ENCODE measurements around the gene MUC5AC.

Gene MUC5AC

DNA sequence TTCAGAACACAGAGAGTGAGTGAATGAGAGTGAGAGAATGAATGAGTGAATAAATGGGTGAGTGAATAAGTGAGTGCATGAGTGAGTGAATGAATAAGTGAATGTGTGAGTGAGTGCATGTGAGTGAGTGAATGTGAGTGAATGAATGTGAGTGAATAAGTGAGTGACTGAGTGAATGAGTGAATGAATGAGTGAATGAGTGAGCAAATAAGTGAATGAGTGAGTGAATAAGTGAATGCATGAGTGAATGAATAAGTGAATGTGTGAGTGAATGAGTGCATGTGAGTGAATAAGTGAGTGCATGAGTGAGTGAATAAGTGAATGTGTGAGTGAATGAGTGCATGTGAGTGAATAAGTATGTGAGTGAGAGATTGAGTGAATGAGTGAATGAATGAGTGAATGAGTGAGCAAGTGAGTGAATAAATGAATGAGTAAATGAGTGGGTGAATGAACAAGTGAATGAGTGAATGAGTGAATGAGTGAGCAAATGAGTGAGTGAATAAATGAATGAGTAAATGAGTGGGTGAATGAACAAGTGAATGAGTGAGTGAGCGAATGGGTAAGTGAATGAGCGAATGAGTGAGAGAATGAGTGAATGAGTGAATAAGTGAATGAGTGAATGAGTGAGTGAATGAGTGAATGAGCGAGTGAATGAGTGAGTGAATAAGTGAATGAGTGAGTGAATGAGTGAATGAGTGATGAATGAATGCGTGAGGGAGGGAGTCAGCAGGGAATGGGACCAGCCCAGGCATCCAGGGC, 43.8 kb downstream of the MUC5AC start:
- no peak overlapping the region for H3K4me3 ChIP-seq (ENCODE audit: low read depth, low read length)
- no peak for DNase-seq (ENCODE audit: low read depth)
- in situ Hi-C loops (cut with HindIII; ENCODE audit: low sequenced_read_pairs): no loop called here
- TF ChIP-seq, protein P1, sequence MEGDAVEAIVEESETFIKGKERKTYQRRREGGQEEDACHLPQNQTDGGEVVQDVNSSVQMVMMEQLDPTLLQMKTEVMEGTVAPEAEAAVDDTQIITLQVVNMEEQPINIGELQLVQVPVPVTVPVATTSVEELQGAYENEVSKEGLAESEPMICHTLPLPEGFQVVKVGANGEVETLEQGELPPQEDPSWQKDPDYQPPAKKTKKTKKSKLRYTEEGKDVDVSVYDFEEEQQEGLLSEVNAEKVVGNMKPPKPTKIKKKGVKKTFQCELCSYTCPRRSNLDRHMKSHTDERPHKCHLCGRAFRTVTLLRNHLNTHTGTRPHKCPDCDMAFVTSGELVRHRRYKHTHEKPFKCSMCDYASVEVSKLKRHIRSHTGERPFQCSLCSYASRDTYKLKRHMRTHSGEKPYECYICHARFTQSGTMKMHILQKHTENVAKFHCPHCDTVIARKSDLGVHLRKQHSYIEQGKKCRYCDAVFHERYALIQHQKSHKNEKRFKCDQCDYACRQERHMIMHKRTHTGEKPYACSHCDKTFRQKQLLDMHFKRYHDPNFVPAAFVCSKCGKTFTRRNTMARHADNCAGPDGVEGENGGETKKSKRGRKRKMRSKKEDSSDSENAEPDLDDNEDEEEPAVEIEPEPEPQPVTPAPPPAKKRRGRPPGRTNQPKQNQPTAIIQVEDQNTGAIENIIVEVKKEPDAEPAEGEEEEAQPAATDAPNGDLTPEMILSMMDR (IDR thresholded peaks at IDR 0.05; ENCODE audit: low read depth, low read length, missing control alignments): no peak

DNA sequence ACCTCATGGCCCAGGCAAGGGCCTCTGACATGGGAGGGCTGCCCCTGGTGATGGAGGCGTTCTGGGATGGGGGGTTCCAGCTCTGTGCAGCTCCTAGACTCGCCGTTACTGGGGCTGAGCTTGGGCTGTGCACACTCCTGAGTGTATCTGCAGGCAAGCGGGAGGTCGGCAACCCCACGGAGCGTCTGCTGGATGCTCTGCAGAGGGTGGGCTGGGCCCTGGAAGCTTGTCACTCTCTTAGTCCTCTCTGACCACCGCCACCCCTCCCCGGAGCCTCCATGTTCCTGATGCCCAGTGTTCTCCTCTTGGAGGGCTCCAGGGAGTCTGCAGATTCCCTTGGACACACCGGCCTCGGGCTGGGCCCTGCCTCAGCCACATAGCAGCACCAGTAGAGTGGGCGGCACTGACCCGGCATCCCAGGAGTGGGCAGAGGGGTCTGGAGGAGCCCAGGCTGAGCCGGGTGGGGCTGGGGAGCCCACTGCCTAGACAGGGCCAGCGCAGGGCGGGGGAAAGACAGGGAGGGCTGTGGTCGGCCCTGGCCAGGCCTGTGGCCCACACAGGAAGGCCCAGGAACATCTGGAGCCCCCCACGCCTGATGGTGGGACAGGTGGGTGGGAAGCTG, 44.5 kb downstream of the MUC5AC start:
- H3K4me3 ChIP-seq (ENCODE audit: low read depth, low read length): no peak overlapping the region
- in situ Hi-C loops (cut with HindIII; ENCODE audit: low sequenced_read_pairs): no loop called here
- TF ChIP-seq, protein P1 (IDR thresholded peaks at IDR 0.05; ENCODE audit: low read depth, low read length, missing control alignments): no peak
- DNase-seq (ENCODE audit: low read depth): no peak

DNA sequence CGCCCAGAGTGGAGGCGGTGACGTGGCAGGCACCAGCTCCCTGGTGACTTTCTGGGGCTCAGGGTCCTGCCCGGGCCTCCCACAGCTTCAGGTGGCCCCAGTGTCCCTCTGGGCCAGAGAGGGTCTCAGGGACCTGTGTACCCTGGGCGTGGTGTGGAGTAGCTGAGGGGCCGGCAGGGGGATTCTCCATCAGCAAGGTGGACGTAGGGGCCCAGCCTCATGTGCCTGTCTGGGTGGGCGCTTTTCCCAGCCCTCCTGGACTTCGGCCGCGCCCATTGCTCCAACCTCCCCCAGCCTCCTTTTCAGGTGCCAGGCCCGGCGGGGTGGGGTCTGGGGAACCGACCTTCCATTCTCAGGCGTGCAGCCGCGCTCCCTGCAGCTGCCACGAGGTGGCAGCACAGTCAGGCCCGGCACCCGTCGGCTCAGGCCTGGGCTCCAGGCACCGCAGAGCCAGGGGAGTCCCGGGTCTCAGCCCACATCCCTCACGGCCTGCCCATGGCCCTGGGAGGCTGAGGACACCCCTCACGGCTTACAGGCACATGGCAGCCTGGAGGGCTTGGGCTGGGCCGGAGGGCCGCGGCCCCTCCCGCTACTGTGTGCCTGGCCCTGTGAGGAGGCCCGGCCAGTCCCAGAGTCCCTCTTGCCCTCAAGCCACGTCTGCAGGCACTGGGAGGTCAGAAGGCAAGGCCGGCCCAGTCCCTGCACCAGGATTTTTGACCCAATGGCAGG, 45.2 kb downstream of the MUC5AC start:
- in situ Hi-C loops (cut with HindIII; ENCODE audit: low sequenced_read_pairs): no loop called here

DNA sequence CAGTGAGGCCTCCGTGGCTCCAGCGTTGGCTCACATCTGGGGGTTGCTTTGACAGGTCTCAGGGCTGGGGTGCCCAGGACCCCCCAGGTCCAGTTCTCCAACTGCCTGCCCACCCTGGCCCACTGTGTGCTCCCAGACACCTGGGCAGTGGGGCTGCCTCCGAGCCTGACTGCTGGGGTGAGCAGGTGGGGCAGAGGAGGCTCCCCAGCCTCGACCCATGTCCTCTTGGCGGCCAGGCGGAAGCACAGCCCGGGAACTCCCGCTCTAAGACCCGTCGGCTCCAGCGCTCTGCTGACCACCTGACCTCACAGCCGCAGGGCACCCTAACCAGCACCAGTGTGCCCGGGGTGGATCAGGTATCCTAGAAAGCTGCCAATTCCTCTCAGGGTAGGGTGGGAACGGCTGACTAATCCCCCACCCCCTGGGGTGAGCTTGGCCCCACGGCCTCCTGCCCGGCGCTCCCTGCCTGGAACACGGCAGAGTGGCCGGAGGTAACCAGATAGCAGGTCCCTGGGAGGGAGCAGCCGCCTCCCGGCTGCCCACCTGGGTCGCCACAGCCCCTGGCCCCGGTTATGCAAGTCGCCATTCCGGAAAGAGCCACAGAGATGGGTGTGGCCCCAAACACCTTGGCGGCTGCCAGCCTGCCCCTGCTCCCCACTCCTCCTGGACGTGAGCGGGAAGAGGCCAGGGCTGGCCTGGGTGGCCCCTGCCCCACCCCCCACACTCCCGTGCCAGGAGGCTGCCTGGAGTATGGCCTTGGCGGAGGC, 45.9 kb downstream of the MUC5AC start:
- no peak for DNase-seq (ENCODE audit: low read depth)
- no peak overlapping the region for H3K4me3 ChIP-seq (ENCODE audit: low read depth, low read length)
- TF ChIP-seq, protein P1 (IDR thresholded peaks at IDR 0.05; ENCODE audit: low read depth, low read length, missing control alignments): no peak
- in situ Hi-C loops (cut with HindIII; ENCODE audit: low sequenced_read_pairs): no loop called here

More for the DNA sequence above, 45.2 kb downstream of the MUC5AC start:
- H3K4me3 ChIP-seq (ENCODE audit: low read depth, low read length): no peak overlapping the region
- no peak for DNase-seq (ENCODE audit: low read depth)
- TF ChIP-seq, protein P1 (IDR thresholded peaks at IDR 0.05; ENCODE audit: low read depth, low read length, missing control alignments): peak; percentile 92

DNA sequence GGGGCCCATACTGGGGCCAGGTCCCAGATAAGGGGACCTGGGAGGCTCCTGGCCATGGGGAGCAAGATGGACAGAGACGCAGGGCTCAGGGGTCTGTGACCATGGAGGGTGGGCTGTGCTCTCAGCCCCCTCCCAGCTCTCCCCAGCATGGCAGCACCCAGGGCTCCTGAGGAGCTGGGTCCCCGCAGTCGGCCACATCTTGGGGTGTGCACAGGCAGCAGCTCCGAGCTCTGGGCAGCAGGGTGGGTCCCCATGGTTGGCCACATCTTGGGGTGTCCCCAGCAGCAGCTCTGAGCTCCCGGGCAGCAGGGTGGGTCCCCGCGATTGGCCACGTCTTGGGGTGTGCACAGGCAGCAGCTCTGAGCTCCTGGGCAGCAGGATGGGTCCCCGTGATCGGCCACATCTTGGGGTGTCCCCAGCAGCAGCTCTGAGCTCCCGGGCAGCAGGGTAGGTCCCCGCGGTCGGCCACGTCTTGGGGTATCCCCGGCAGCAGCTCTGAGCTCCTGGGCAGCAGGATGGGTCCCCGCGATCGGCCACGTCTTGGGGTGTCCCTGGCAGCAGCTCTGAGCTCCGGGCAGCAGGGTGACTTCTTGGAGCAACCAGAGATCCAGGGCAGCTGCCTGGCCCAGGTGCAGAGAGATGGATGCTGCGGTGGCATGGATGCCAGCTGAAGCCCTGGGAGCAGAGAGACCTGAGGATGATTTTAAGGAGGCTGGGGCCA, 46.8 kb downstream of the MUC5AC start:
- no peak overlapping the region for H3K4me3 ChIP-seq (ENCODE audit: low read depth, low read length)
- in situ Hi-C loops (cut with HindIII; ENCODE audit: low sequenced_read_pairs): no loop called here
- no peak for DNase-seq (ENCODE audit: low read depth)
- TF ChIP-seq, protein P1 (IDR thresholded peaks at IDR 0.05; ENCODE audit: low read depth, low read length, missing control alignments): no peak
